SH-SY5Y (cell line): ENCODE data around the gene WNT3A.

Experiments used
- GATA2 ChIP-seq: IDR thresholded peaks from 2 replicates; pipeline ENCODE4 v1.6.1; 2011; ENCODE audit warnings: mild to moderate bottlenecking, low read depth, low read length
- GATA3 ChIP-seq: IDR thresholded peaks from 2 replicates; pipeline ENCODE4 v1.6.1; 2011; ENCODE audit warnings: low read depth, mild to moderate bottlenecking, low read length, moderate library complexity

GRCh38 chr1:228023294-228023639 is 16.5 kb downstream of the WNT3A start:
- TF ChIP-seq GATA2 (no peak), GATA3 (no peak)
